Suprapubic skin (tissue), 4 donors: Measurements from ENCODE around the gene CATSPER1. TPM values are rescaled to one million over a fixed set of nuclear protein-coding genes. Genes with fewer than 3 reads are reported as not detected.

Experiments
- DNase-seq, 2 donors: peaks; one replicate each; pipeline ENCODE4 v3.0.0-alpha.2; 2019; ENCODE audit warnings: low spot score in 2 of 2
- H3K27ac ChIP-seq: fragments of 200-600 bp; sonication (generic); one replicate; pipeline ENCODE4 v1.5.1; 2019
- H3K27me3 ChIP-seq: fragments of 200-600 bp; sonication (generic); one replicate; pipeline ENCODE4 v1.5.1; 2019
- H3K36me3 ChIP-seq: fragments of 200-600 bp; sonication (generic); one replicate; pipeline ENCODE4 v1.5.1; 2019
- H3K4me1 ChIP-seq: fragments of 200-600 bp; sonication (generic); one replicate; pipeline ENCODE4 v1.5.1; 2019
- H3K4me3 ChIP-seq: fragments of 200-600 bp; sonication (generic); one replicate; pipeline ENCODE4 v1.5.1; 2019; ENCODE audit warnings: mild to moderate bottlenecking
- H3K9me3 ChIP-seq: fragments of 200-600 bp; sonication (generic); one replicate; pipeline ENCODE4 v1.5.1; 2019
- EP300 ChIP-seq: sonication (generic); formaldehyde crosslinking; IDR thresholded peaks from one replicate; pipeline ENCODE4 v1.6.1; 2017; ENCODE audit warnings: antibody characterized with exemption
- POLR2A ChIP-seq, 2 donors: fragments of 450-650 bp; IDR thresholded peaks; one replicate each; pipeline ENCODE4 v1.6.1; 2017; ENCODE audit warnings: antibody characterized with exemption in 2 of 2, mild to moderate bottlenecking in 2 of 2, moderate library complexity in 2 of 2
- POLR2AphosphoS5 ChIP-seq, 3 donors: sonication (generic); formaldehyde crosslinking; IDR thresholded peaks; one replicate each; pipeline ENCODE4 v1.6.1; 2017; ENCODE audit warnings: antibody characterized with exemption in 3 of 3
- whole genome bisulfite sequencing: methylation state at CpG from one replicate; pipeline ENCODE4 v1.1.5; 2018; 5-methylcytosine and 5-hydroxymethylcytosine counted together
- total RNA-seq, 4 donors: library from RNA; depleted of rRNA; stranded (reverse); fragments of >200 nt; gene quantifications; one replicate each; pipeline ENCODE4 v1.1.0, GENCODE V29; 2016
- TF ChIP-seq, protein P1 (sequence below), 2 donors: fragments of 200-600 bp in 1 of 2; fragments of 450-650 bp in 1 of 2; sonication (generic) in 1 of 2; IDR thresholded peaks; one replicate each; pipeline ENCODE4 v1.5.1; 2016 to 2019; ENCODE audit warnings: antibody characterized with exemption in 2 of 2, mild to moderate bottlenecking in 1 of 2, moderate library complexity in 1 of 2

The CATSPER1 gene
- total RNA-seq, 4 donors from 2014 or later = not detected

DNA sequence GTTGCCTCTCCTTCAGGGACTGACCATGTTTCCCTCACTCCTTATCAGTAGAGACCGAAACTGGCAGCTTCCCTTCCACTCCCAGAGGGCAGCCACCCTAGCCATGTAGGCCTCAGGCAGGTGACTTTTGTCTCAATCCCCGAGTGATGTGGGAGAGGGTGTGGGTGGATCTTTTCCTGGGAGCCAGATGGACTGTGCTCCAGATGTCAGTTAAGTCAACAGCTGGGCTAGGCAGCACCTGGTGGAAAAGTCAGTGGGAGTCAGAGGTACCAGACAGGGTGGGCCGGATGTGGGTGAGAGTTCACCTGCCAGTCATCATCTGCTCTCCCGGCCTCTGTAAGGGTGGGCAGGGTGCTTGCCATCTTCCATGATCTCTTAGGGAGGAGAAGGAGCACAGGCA, 22.1 kb downstream of the CATSPER1 start:
- WGBS = 85% methylated on average over 2 of the region's 4 CpGs
- no peaks in the 10 kb centered on the region for H3K9me3 ChIP-seq
- H3K4me1 ChIP-seq = peaks cover 40% of the 10 kb centered on the region
- no peak overlapping the region for H3K27ac ChIP-seq
- no peaks in the 10 kb centered on the region for H3K27me3 ChIP-seq
- H3K4me3 ChIP-seq = no peak overlapping the region
- TF ChIP-seq EP300 = no peak
- TF ChIP-seq, protein P1, sequence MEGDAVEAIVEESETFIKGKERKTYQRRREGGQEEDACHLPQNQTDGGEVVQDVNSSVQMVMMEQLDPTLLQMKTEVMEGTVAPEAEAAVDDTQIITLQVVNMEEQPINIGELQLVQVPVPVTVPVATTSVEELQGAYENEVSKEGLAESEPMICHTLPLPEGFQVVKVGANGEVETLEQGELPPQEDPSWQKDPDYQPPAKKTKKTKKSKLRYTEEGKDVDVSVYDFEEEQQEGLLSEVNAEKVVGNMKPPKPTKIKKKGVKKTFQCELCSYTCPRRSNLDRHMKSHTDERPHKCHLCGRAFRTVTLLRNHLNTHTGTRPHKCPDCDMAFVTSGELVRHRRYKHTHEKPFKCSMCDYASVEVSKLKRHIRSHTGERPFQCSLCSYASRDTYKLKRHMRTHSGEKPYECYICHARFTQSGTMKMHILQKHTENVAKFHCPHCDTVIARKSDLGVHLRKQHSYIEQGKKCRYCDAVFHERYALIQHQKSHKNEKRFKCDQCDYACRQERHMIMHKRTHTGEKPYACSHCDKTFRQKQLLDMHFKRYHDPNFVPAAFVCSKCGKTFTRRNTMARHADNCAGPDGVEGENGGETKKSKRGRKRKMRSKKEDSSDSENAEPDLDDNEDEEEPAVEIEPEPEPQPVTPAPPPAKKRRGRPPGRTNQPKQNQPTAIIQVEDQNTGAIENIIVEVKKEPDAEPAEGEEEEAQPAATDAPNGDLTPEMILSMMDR (IDR thresholded peaks at IDR 0.05) = no peak
- no peak for TF ChIP-seq POLR2AphosphoS5 (IDR thresholded peaks at IDR 0.05)
- no peak for TF ChIP-seq POLR2A (IDR thresholded peaks at IDR 0.05)
- peaks cover 24% of the 10 kb centered on the region for H3K36me3 ChIP-seq
- DNase-seq = no peak

DNA sequence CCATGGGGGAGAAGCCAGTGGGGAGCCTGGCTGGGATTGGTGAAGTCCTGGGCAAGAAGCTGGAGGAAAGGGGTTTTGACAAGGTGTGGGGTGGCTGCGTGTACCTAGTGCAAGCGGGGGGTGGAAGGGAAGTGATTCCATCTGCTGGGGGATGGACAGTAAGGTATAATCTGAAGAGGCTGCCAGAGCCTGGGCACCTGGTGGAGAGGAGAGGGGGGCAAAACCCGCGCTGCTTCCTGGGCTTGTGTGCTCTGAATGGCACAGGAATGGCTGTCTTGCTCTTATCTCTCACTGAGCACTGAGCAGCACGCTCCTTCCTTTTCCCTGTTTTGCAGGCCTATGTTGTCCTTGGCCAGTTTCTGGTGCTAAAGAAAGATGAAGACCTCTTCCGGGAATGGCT, 23.0 kb downstream of the CATSPER1 start:
- Histone ChIP-seq H3K4me3 (peak overlapping the region; percentile 81), H3K36me3 (peaks cover 33% of the 10 kb centered on the region), H3K27me3 (no peaks in the 10 kb centered on the region), H3K4me1 (peaks cover 33% of the 10 kb centered on the region), H3K9me3 (no peaks in the 10 kb centered on the region), H3K27ac (peak overlapping the region; percentile 94)
- 73% methylated on average over 6 of the region's 6 CpGs for WGBS
- no peak for TF ChIP-seq EP300
- no peak for TF ChIP-seq POLR2A (IDR thresholded peaks at IDR 0.05)
- TF ChIP-seq, protein P1 (IDR thresholded peaks at IDR 0.05) = no peak
- no peak for TF ChIP-seq POLR2AphosphoS5 (IDR thresholded peaks at IDR 0.05)
- DNase-seq = no peak

DNA sequence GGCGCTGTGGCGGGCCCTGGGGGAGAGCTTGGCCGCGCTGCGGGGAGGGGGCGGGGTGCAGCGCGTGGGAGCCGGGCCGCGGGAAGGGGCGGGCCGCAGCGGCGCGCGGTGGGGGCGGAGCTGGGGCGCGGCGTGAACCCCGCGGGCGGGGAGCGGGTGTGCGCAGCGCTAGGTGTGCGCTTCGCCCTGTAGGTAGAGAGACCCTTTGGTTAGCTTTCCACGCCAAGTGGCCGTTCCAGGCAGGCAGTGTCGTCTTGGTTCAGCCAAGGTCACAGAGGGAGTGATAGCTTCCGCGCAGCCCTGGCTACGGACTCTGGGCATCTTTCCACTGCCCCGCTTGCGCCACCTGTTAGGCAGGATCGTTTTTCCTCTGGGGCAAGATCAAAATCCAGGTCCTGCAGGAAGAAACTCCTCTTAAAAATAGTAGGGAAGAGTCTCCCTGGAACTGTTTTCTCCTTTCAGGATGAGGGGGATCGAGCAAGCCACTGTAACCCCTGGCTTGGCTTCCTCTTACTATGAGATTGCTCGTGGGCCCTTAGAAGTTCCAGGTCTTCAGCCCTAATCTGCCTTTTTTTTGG, 23.5 kb downstream of the CATSPER1 start:
- H3K4me3 ChIP-seq = peak overlapping the region; percentile 81
- WGBS = 0% methylated on average over 12 of the region's 40 CpGs
- no peaks in the 10 kb centered on the region for H3K27me3 ChIP-seq
- DNase-seq = no peak
- peak overlapping the region; percentile 94 for H3K27ac ChIP-seq
- TF ChIP-seq POLR2A (IDR thresholded peaks at IDR 0.05) = no peak
- no peak for TF ChIP-seq EP300
- TF ChIP-seq, protein P1 (IDR thresholded peaks at IDR 0.05) = no peak
- no peak for TF ChIP-seq POLR2AphosphoS5 (IDR thresholded peaks at IDR 0.05)
- peaks cover 38% of the 10 kb centered on the region for H3K36me3 ChIP-seq
- H3K9me3 ChIP-seq = no peaks in the 10 kb centered on the region
- peaks cover 28% of the 10 kb centered on the region for H3K4me1 ChIP-seq

DNA sequence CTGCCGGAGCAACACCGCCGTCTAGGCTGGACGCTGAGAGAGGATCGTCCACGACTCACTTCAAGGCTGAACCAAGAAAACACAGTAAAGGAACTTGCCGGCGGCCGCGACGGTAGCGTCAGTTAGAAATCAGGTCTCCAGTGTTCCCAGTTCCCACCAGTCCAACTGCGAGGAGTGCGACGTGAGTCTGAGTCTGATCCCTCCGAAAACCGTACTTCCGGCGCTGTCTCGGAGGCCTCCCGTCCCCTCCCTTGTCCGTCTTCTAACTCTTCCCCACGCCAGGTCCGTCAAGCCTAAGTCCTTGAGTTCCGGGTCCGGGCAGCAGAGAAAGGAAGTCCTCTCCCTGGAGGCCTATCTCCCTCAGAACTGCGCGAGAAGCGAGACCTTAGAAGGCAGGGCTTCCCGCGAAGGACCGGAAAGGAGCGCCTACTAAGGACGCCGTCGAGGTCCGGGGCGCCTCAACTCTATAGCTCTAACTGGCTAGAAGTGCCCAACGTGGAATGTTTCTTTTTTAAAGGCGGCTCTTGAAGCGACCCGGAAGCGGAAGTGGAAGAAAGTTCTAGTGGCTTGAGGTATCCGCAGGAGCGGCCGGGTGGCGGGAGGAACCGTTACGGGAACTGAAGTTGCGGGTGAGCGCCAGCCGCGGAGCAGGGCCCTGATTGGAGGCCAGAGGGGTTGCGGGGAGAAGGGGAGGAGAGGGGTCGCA, 24.2 kb downstream of the CATSPER1 start, which contains the start of the genes BANF1 and EIF1AD:
Gene BANF1, plus strand, starts transcription at position 562 of the 706 bp plus-strand sequence. CDS start 748 bp downstream, outside the sequence.
Gene EIF1AD, minus strand, starts transcription at position 216 of the 706 bp plus-strand sequence. CDS start 1,768 bp downstream, outside the sequence.
- H3K27ac ChIP-seq = peak within 1 kb of the TSS; percentile 94
- WGBS = 0% methylated on average over 28 of the region's 55 CpGs
- H3K27me3 ChIP-seq = no peaks in the 10 kb centered on the region
- no peaks in the 10 kb centered on the region for H3K9me3 ChIP-seq
- TF ChIP-seq, protein P1 (IDR thresholded peaks at IDR 0.05) = no peak
- TF ChIP-seq POLR2A (IDR thresholded peaks at IDR 0.05) (peak; percentile 19 to 64), POLR2AphosphoS5 (IDR thresholded peaks at IDR 0.05) (peak in 2 of 3 donors; percentile 75 to 98), EP300 (no peak)
- peak within 1 kb of the TSS; percentile 81 for H3K4me3 ChIP-seq
- DNase-seq = peak; percentile 96
- H3K4me1 ChIP-seq = peaks cover 25% of the 10 kb centered on the region
- peaks cover 45% of the 10 kb centered on the region for H3K36me3 ChIP-seq

DNA sequence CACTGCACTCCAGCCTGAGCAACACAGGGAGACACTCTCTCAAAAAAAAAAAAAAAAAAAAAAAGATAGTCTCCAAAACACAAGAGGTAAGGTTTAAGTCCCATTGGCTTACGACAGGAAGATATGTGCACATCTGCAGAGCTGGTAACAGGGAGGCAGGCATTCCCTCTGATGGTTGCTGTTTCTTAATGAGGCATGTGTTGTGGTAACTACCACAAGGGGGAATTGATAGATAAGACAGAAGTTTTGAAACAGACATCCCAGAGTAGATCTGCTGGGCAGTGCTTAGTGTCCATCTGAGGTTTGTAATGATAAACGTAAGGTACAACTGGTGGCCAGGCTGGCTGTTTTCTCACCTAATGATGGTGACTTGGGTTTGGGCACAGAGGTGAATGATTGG, 29.0 kb downstream of the CATSPER1 start:
- H3K4me1 ChIP-seq = peaks cover 15% of the 10 kb centered on the region
- H3K4me3 ChIP-seq = no peak overlapping the region
- H3K9me3 ChIP-seq = no peaks in the 10 kb centered on the region
- H3K27me3 ChIP-seq = no peaks in the 10 kb centered on the region
- TF ChIP-seq POLR2A (IDR thresholded peaks at IDR 0.05) = no peak
- no peak for TF ChIP-seq POLR2AphosphoS5 (IDR thresholded peaks at IDR 0.05)
- TF ChIP-seq, protein P1 (IDR thresholded peaks at IDR 0.05) = no peak
- TF ChIP-seq EP300 = no peak
- H3K36me3 ChIP-seq = peaks cover 40% of the 10 kb centered on the region
- 82% methylated on average over 2 of the region's 2 CpGs for WGBS
- DNase-seq = no peak
- no peak overlapping the region for H3K27ac ChIP-seq
